Heart right ventricle (tissue), 16 donors: Measurements from ENCODE around the gene SLC25A19. TPM values are rescaled to one million over a fixed set of nuclear protein-coding genes. Genes with fewer than 3 reads are reported as not detected.
"Not testable (repeated sequence)": the region's sequence is repeated elsewhere in the genome, so short reads cannot be mapped to it uniquely, and the experiment has no call there.

Experiments used
- ATAC-seq, 8 donors: fragments of 200-7000 bp; cut with Tn5 transposase; one replicate each; pipeline ENCODE4 v1.9.1; 2020; ENCODE audit warnings: mild to moderate bottlenecking in 8 of 8, moderate library complexity in 8 of 8, moderate number of reproducible peaks in 1 of 8
- DNase-seq, 2 donors: peaks; one replicate each; pipeline ENCODE4 v3.0.0-alpha.2; 2020
- H3K27ac ChIP-seq, 10 donors: fragments of 200-600 bp; sonication (generic) in 2 of 10; one replicate each; pipeline versions ENCODE4 v1.5.0 to v1.8.0; 2020 to 2022; ENCODE audit warnings: mild to moderate bottlenecking in 3 of 10
- H3K27me3 ChIP-seq, 7 donors: fragments of 200-600 bp; one replicate each; pipeline ENCODE4 v1.8.0; 2021 to 2022; ENCODE audit warnings: mild to moderate bottlenecking in 2 of 7
- H3K36me3 ChIP-seq, 9 donors: fragments of 200-600 bp; sonication (generic) in 1 of 9; one replicate each; pipeline versions ENCODE4 v1.5.0 to v1.8.0; 2020 to 2022; ENCODE audit warnings: mild to moderate bottlenecking in 2 of 9
- H3K4me1 ChIP-seq, 9 donors: fragments of 200-600 bp; sonication (generic) in 1 of 9; one replicate each; pipeline versions ENCODE4 v1.5.0 to v1.8.0; 2020 to 2022; ENCODE audit warnings: mild to moderate bottlenecking in 4 of 9
- H3K4me3 ChIP-seq, 10 donors: fragments of 200-600 bp; sonication (generic) in 2 of 10; one replicate each; pipeline versions ENCODE4 v1.5.0 to v1.8.0; 2020 to 2022; ENCODE audit warnings: mild to moderate bottlenecking in 7 of 10, moderate library complexity in 2 of 10
- H3K9me3 ChIP-seq, 11 donors: fragments of 200-600 bp in 10 of 11; sonication (generic) in 2 of 11; one replicate each; pipeline versions ENCODE4 v1.5.0 to v1.8.0; 2013 to 2022; ENCODE audit warnings: mild to moderate bottlenecking in 2 of 11, control low read depth in 1 of 11, moderate library complexity in 1 of 11
- CTCF ChIP-seq, 9 donors: fragments of 200-600 bp; sonication (generic) in 2 of 9; IDR thresholded peaks; one replicate each; pipeline versions ENCODE4 v1.5.0 to v1.8.0; 2021 to 2022; ENCODE audit warnings: antibody characterized with exemption in 9 of 9, mild to moderate bottlenecking in 5 of 9, moderate library complexity in 1 of 9
- WGBS, 2 donors: extraction: QIAGEN DNeasy Blood & Tissue Kit; methylation state at CpG; one replicate each; pipeline ENCODE4 v1.1.7; 2013; ENCODE audit warnings: inconsistent platforms in 1 of 2; 5-methylcytosine and 5-hydroxymethylcytosine counted together
- intact Hi-C, 10 donors: fragments of 100-400 bp; cut with DNase I; formaldehyde crosslinking; loops; one replicate each; pipeline versions ENCODE4 v1.11.1 to v1.14.2; 2022
- polyA plus RNA-seq, 2 donors: library from polyadenylated mRNA; stranded (reverse); fragments of 200-250 nt; gene quantifications; one replicate each; pipeline ENCODE4 v1.2.3, GENCODE V29; 2013
- total RNA-seq, 10 donors: library from RNA; stranded (reverse); fragmentation: NEBNext Ultra II Directional in 3 of 10; extraction: Animal tissue kit (Norgen Biotek cat#: 25700) in 3 of 10; gene quantifications; one replicate each; pipeline versions ENCODE4 v1.2.1 to v1.2.4, GENCODE V29; 2021 to 2023
- donor health status: Arrhythmogenic right ventricular cardiomyopathy.
- donor health status: ischemic (EF 13 %, LVEDD 7.1; RV severe dilation, severe dysfunction).
- donor health status: healthy with polysubstance abuse.
- donor health status: DM: no; HTN: yes; CAD: no.
- donor health status: DM: no; HTN: no; CAD: no.
- donor health status: ischemic (EF 25% LVEDD 6.9; RV normal size, moderate dysfunction).
- donor health status: ischemic (EF 25% LVEDD 5.7; RV mildly dilated, moderate dysfunction).
- donor health status: healthy.
- donor health status: DM: yes; HTN: yes; CAD: no.
- donor health status: Ischemic cardiomyopathy.
- donor health status: ischemic (EF 35%, LVEDD 5.7; RV mildly dilated, moderate dysfunction).
- donor health status: nonischemic (EF 11% LVEDD 7.7; RV severe dilation, severe dysfunction).
- donor health status: DM: yes; HTN: yes; CAD: no.
- donor health status: PGD.
- donor health status: ischemic (EF 29% LVEDD 5.4; RV normal size, mild dysfunction).
- donor health status: nonischemic (EF 23%, LVEDD 6.1; RV moderate dilation, normal function).

Gene SLC25A19
- total and polyA plus RNA-seq, 12 donors = 6.8 to 23.2 (median 12.2) TPM

- ATAC-seq (peak; percentile 97 to 99 (median 98)), DNase-seq (peak; percentile 97)
- intact Hi-C loops = no loop called here
- Histone ChIP-seq H3K4me1 (peaks cover 4 to 46% (median 30%) of the 10 kb centered on the region in 9 donors), H3K36me3 (peaks cover 0 to 39% (median 30%) of the 10 kb centered on the region in 9 donors), H3K4me3 (peak within 1 kb of the TSS; percentile 75 to 100 (median 94)), H3K27me3 (no peaks in the 10 kb centered on the region), H3K27ac (peak within 1 kb of the TSS; percentile 93 to 99 (median 97)), H3K9me3 (no peaks in the 10 kb centered on the region)
- TF ChIP-seq CTCF (IDR thresholded peaks at IDR 0.05) = no peak
- WGBS, 2 donors = 0% methylated on average over 62 to 69 of the region's 69 CpGs
These were observed 27.7 kb downstream of the SLC25A19 start, which contains the start of the genes GGA3 and MRPS7 for GRCh38 chr17:75261336-75262111. Gene GGA3 (minus strand): TSS chr17:75261606. CDS start chr17:75261587, 19 bp downstream. Gene MRPS7 (plus strand): TSS chr17:75261879. CDS start chr17:75261901, 22 bp downstream.

- WGBS, 2 donors = 2 to 3% methylated on average over 30 to 31 of the region's 31 CpGs
These were observed 28.4 kb downstream of the SLC25A19 start for GRCh38 chr17:75260641-75261335.

GRCh38 chr17:75257228-75257627, 32.0 kb downstream of the SLC25A19 start:
- H3K9me3 ChIP-seq, H3K36me3 ChIP-seq, H3K4me3 ChIP-seq, intact Hi-C loops, ATAC-seq, DNase-seq, H3K27me3 ChIP-seq, H3K27ac ChIP-seq: not testable (repeated sequence)
- peaks cover 4 to 41% (median 24%) of the 10 kb centered on the region in 9 donors for H3K4me1 ChIP-seq
- 46 to 63% methylated on average over 2 of the region's 2 CpGs for WGBS, 2 donors

More at GRCh38 chr17:75260641-75261335, 28.4 kb downstream of the SLC25A19 start:
- DNase-seq (no peak), ATAC-seq (peak in 4 of 8 donors; percentile 2 to 24 (median 4))
- Histone ChIP-seq H3K27ac (peak overlapping the region; percentile 93 to 99 (median 97)), H3K27me3 (no peaks in the 10 kb centered on the region), H3K4me1 (peaks cover 4 to 49% (median 33%) of the 10 kb centered on the region in 9 donors), H3K36me3 (peaks cover 0 to 32% (median 23%) of the 10 kb centered on the region in 9 donors), H3K9me3 (no peaks in the 10 kb centered on the region), H3K4me3 (peak overlapping the region; percentile 75 to 100 (median 94))
- intact Hi-C loops = no loop called here
- TF ChIP-seq CTCF (IDR thresholded peaks at IDR 0.05) = peak in 1 of 9 donors; percentile 27

- intact Hi-C loops, H3K4me3 ChIP-seq, H3K9me3 ChIP-seq, DNase-seq, H3K36me3 ChIP-seq, ATAC-seq, H3K27me3 ChIP-seq: not testable (repeated sequence)
- Histone ChIP-seq H3K4me1 (peaks cover 4 to 40% (median 23%) of the 10 kb centered on the region in 9 donors), H3K27ac (peak overlapping the region in 5 of 10 donors; percentile 10 to 60 (median 40))
- WGBS, 2 donors = 70 to 74% methylated on average over 9 to 11 of the region's 11 CpGs
These were observed 33.1 kb downstream of the SLC25A19 start for GRCh38 chr17:75255954-75256698.
